Esophagus muscularis mucosa (tissue), 4 donors: ENCODE data around the gene IGSF6. TPM values are rescaled to one million over a fixed set of nuclear protein-coding genes. Genes with fewer than 3 reads are reported as not detected.
"Not testable (repeated sequence)": the region's sequence is repeated elsewhere in the genome, so short reads cannot be mapped to it uniquely, and the experiment has no call there.

ENCODE experiments used
- DNase-seq: peaks from one replicate; pipeline ENCODE4 v3.0.0-alpha.2; 2017; ENCODE audit errors: extremely low spot score
- H3K27ac ChIP-seq, 4 donors: fragments of 200-600 bp; sonication (generic); replicated peaks in 1 of 4; 1 replicate in 3 of 4; 2 replicates in 1 of 4; pipeline ENCODE4 v1.5.1; 2016 to 2019; ENCODE audit warnings: mild to moderate bottlenecking in 1 of 4
- H3K27me3 ChIP-seq, 4 donors: fragments of 200-600 bp; sonication (generic); one replicate each; pipeline versions ENCODE4 v1.5.1 to v1.6.0; 2016 to 2019
- H3K36me3 ChIP-seq, 4 donors: fragments of 200-600 bp; sonication (generic); one replicate each; pipeline ENCODE4 v1.5.1; 2016 to 2019
- H3K4me1 ChIP-seq, 4 donors: fragments of 200-600 bp; sonication (generic); one replicate each; pipeline ENCODE4 v1.5.1; 2016 to 2019
- H3K4me3 ChIP-seq, 4 donors: fragments of 200-600 bp; sonication (generic); 1 replicate in 2 of 4; 2 replicates in 2 of 4; pipeline ENCODE4 v1.5.1; 2016 to 2019; ENCODE audit warnings: mild to moderate bottlenecking in 4 of 4, moderate library complexity in 1 of 4
- H3K9me3 ChIP-seq, 4 donors: fragments of 200-600 bp; sonication (generic); 1 replicate in 3 of 4; 2 replicates in 1 of 4; pipeline ENCODE4 v1.5.1; 2016 to 2019
- CTCF ChIP-seq, 3 experiments: fragments of 200-600 bp in 2 of 3; fragments of 450-650 bp in 1 of 3; sonication (generic) in 2 of 3; IDR thresholded peaks; one replicate each; pipeline ENCODE4 v1.5.1; 2017 to 2019; ENCODE audit warnings: antibody characterized with exemption in 3 of 3, mild to moderate bottlenecking in 2 of 3, moderate library complexity in 1 of 3
- EP300 ChIP-seq: sonication (generic); formaldehyde crosslinking; IDR thresholded peaks from one replicate; pipeline ENCODE4 v1.6.1; 2017; ENCODE audit warnings: antibody characterized with exemption
- POLR2A ChIP-seq: fragments of 450-650 bp; IDR thresholded peaks from one replicate; pipeline ENCODE4 v1.6.1; 2017; ENCODE audit warnings: antibody characterized with exemption, moderate library complexity, mild to moderate bottlenecking, low read depth
- POLR2AphosphoS5 ChIP-seq, 2 donors: sonication (generic); formaldehyde crosslinking; IDR thresholded peaks; one replicate each; pipeline ENCODE4 v1.6.1; 2017; ENCODE audit warnings: antibody characterized with exemption in 2 of 2
- WGBS: methylation state at CpG from one replicate; pipeline ENCODE4 v1.1.5; 2018; 5-methylcytosine and 5-hydroxymethylcytosine counted together
- intact Hi-C: fragments of 100-400 bp; cut with DNase I; formaldehyde crosslinking; loops from one replicate; pipeline ENCODE4 v1.15.1; 2023
- total RNA-seq, 4 donors: library from RNA; depleted of rRNA; stranded (reverse); fragments of >200 nt; gene quantifications; one replicate each; pipeline versions ENCODE4 v1.1.0 to v1.2.1, GENCODE V29; 2016

The IGSF6 gene
- total RNA-seq, 4 donors from 2014 or later = 0.69 to 4.5 (median 1.3) TPM

GRCh38 chr16:21610766-21611165, 41.6 kb downstream of the IGSF6 start:
- TF ChIP-seq POLR2AphosphoS5 (IDR thresholded peaks at IDR 0.05) = no peak
- no peak for TF ChIP-seq CTCF (IDR thresholded peaks at IDR 0.05)
- TF ChIP-seq EP300 = no peak
- no peak for TF ChIP-seq POLR2A
- no peak overlapping the region for H3K27ac ChIP-seq
- no peak overlapping the region for H3K4me3 ChIP-seq
- H3K9me3 ChIP-seq = no peaks in the 10 kb centered on the region
- peaks cover 24 to 70% (median 61%) of the 10 kb centered on the region in 4 donors for H3K4me1 ChIP-seq
- intact Hi-C loops = no loop called here
- no peaks in the 10 kb centered on the region for H3K27me3 ChIP-seq
- H3K36me3 ChIP-seq = no peaks in the 10 kb centered on the region
- DNase-seq = no peak
- 69% methylated on average over 2 of the region's 2 CpGs for WGBS

- no peaks in the 10 kb centered on the region for H3K36me3 ChIP-seq
- no peak overlapping the region for H3K27ac ChIP-seq
- TF ChIP-seq EP300 = no peak
- TF ChIP-seq POLR2AphosphoS5 (IDR thresholded peaks at IDR 0.05) = no peak
- TF ChIP-seq CTCF (IDR thresholded peaks at IDR 0.05) = no peak
- TF ChIP-seq POLR2A = no peak
- 91% methylated on average over 3 of the region's 3 CpGs for WGBS
- DNase-seq = no peak
- H3K9me3 ChIP-seq = no peaks in the 10 kb centered on the region
- no peak overlapping the region for H3K4me3 ChIP-seq
- peaks cover 24 to 76% (median 64%) of the 10 kb centered on the region in 4 donors for H3K4me1 ChIP-seq
- H3K27me3 ChIP-seq = no peaks in the 10 kb centered on the region
- intact Hi-C loops = no loop called here
These were observed 42.3 kb downstream of the IGSF6 start for GRCh38 chr16:21610006-21610544.

GRCh38 chr16:21608639-21609328, 43.6 kb downstream of the IGSF6 start:
- no peaks in the 10 kb centered on the region for H3K27me3 ChIP-seq
- no peak for DNase-seq
- TF ChIP-seq CTCF (IDR thresholded peaks at IDR 0.05) (no peak), POLR2AphosphoS5 (IDR thresholded peaks at IDR 0.05) (no peak), EP300 (no peak), POLR2A (no peak)
- intact Hi-C loops = no loop called here
- no peak overlapping the region for H3K27ac ChIP-seq
- no peaks in the 10 kb centered on the region for H3K36me3 ChIP-seq
- peaks cover 24 to 89% (median 76%) of the 10 kb centered on the region in 4 donors for H3K4me1 ChIP-seq
- WGBS = 78% methylated on average over 3 of the region's 3 CpGs
- H3K9me3 ChIP-seq = no peaks in the 10 kb centered on the region
- H3K4me3 ChIP-seq = no peak overlapping the region

GRCh38 chr16:21605848-21606247, 46.6 kb downstream of the IGSF6 start:
- H3K27me3 ChIP-seq, H3K9me3 ChIP-seq, H3K27ac ChIP-seq, intact Hi-C loops, H3K36me3 ChIP-seq, DNase-seq, H3K4me3 ChIP-seq: not testable (repeated sequence)
- H3K4me1 ChIP-seq = peaks cover 16 to 97% (median 76%) of the 10 kb centered on the region in 4 donors
- 94% methylated on average over 8 of the region's 8 CpGs for WGBS

GRCh38 chr16:21603928-21604327, 48.5 kb downstream of the IGSF6 start:
- Histone ChIP-seq H3K4me1 (peaks cover 10 to 83% (median 65%) of the 10 kb centered on the region in 4 donors), H3K9me3 (no peaks in the 10 kb centered on the region), H3K27ac (no peak overlapping the region), H3K4me3 (no peak overlapping the region), H3K36me3 (no peaks in the 10 kb centered on the region), H3K27me3 (no peaks in the 10 kb centered on the region)
- DNase-seq = no peak
- 21% methylated on average over 3 of the region's 3 CpGs for WGBS
- TF ChIP-seq POLR2AphosphoS5 (IDR thresholded peaks at IDR 0.05) (no peak), EP300 (no peak), POLR2A (no peak), CTCF (IDR thresholded peaks at IDR 0.05) (no peak)
- intact Hi-C loops = loop anchor here (5.0 kb wide), 1 partner anchor 38 kb away; no protein-coding TSS in a partner anchor
